BLaER1 (cell line): Measurements from ENCODE around the gene RAB43.
"Not testable (repeated sequence)": the region's sequence is repeated elsewhere in the genome, so short reads cannot be mapped to it uniquely, and the experiment has no call there.

ENCODE experiments used
- H3K27ac ChIP-seq: shearing (Covaris generic); formaldehyde crosslinking; 2 replicates; pipeline ENCODE4 v1.8.1; 2022
- H3K27me3 ChIP-seq: shearing (Covaris generic); formaldehyde crosslinking; 2 replicates; pipeline ENCODE4 v1.8.1; 2022
- H3K36me3 ChIP-seq: shearing (Covaris generic); formaldehyde crosslinking; 2 replicates; pipeline ENCODE4 v1.8.1; 2022
- H3K4me1 ChIP-seq: shearing (Covaris generic); formaldehyde crosslinking; 2 replicates; pipeline ENCODE4 v1.8.1; 2022
- H3K4me2 ChIP-seq: shearing (Covaris generic); formaldehyde crosslinking; 2 replicates; pipeline ENCODE4 v1.8.1; 2022
- H3K4me3 ChIP-seq: shearing (Covaris generic); formaldehyde crosslinking; 2 replicates; pipeline ENCODE4 v1.8.1; 2022
- H3K9ac ChIP-seq: shearing (Covaris generic); formaldehyde crosslinking; 2 replicates; pipeline ENCODE4 v1.8.1; 2022
- H3K9me3 ChIP-seq: shearing (Covaris generic); formaldehyde crosslinking; 2 replicates; pipeline ENCODE4 v1.8.1; 2022
- H4K20me1 ChIP-seq: shearing (Covaris generic); formaldehyde crosslinking; 2 replicates; pipeline ENCODE4 v1.8.1; 2022
- Cebpa-rat ChIP-seq: shearing (Covaris generic); IDR thresholded peaks from 2 replicates; pipeline ENCODE4 v1.8.1; 2022

RAB43 gene

DNA sequence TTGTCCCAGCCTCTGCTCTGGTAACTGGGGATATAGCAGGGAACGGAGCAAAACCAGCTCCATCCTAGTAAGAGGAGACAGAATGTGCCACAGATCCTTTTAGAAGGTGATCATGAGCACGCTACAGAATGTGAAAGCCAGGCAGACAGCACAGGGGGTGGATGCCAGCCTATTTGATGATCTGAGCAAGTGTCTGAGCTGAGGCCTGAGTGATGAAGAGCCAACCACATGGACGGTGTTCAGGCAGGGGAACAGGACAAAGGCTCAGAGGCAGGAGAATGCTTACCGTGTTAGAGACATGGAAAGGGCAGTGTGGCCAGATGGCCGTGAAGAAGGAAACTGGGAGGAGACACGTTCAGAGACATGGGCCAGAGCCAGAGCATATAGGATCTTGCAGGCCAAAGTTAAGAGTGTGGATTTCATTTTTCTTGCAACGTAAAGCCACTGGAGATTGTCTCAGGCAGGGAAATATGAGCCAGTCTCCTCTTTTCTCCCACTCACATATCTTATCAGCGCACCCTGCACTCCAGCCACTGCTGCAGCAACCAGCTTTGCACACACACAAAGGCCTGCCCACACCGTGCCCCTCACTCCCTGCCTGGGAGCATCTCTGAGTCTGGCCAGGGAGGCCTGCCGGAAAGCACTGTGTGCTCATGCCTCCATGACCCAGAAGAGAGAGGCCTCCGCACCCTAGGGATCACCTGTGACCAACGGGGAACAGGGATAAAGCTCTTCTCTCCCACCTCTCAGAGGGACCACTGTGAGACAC, 20.1 kb downstream of the RAB43 start:
- no peak overlapping the region for H3K4me3 ChIP-seq
- TF ChIP-seq Cebpa-rat, result no peak
- H4K20me1 ChIP-seq, result peaks cover 80% of the 10 kb centered on the region
- H3K9ac ChIP-seq, result no peak overlapping the region
- no peaks in the 10 kb centered on the region for H3K27me3 ChIP-seq
- peaks cover 86% of the 10 kb centered on the region for H3K36me3 ChIP-seq
- no peak overlapping the region for H3K27ac ChIP-seq
- H3K4me2 ChIP-seq, result no peak overlapping the region
- H3K9me3 ChIP-seq, result peaks cover 15% of the 10 kb centered on the region; the same call in 1 of the 2 replicates
- 0 out of 2 replicates have a peak, but pooled peaks cover 8% of the 10 kb centered on the region for H3K4me1 ChIP-seq

DNA sequence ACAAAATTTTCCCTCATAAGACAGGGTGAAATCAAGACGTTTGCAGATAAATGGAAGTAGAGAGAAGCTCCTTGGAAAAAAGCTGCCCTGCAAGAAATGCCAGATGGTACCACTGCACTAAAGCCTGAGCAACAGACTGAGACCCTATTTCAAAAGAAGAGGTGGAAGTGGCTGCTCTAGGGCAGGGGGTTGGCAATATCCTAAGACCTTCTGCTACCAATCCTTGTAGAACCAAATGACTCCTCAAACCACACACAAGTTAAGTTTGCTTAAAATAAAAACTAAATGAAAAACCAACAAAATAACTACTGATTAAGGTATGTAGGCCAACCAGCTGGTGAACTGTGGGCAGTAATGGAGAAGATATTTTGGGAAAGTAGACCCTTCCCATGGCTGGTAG, 21.3 kb downstream of the RAB43 start:
- no peak overlapping the region for H3K9ac ChIP-seq
- no peak overlapping the region for H3K4me3 ChIP-seq
- H3K4me2 ChIP-seq, result no peak overlapping the region
- peaks cover 5% of the 10 kb centered on the region; the same call in 1 of the 2 replicates for H3K4me1 ChIP-seq
- H3K27me3 ChIP-seq, result no peaks in the 10 kb centered on the region
- peaks cover 15% of the 10 kb centered on the region; the same call in 1 of the 2 replicates for H3K9me3 ChIP-seq
- TF ChIP-seq Cebpa-rat, result no peak
- no peak overlapping the region for H3K27ac ChIP-seq
- peaks cover 87% of the 10 kb centered on the region for H3K36me3 ChIP-seq
- H4K20me1 ChIP-seq, result peaks cover 79% of the 10 kb centered on the region

DNA sequence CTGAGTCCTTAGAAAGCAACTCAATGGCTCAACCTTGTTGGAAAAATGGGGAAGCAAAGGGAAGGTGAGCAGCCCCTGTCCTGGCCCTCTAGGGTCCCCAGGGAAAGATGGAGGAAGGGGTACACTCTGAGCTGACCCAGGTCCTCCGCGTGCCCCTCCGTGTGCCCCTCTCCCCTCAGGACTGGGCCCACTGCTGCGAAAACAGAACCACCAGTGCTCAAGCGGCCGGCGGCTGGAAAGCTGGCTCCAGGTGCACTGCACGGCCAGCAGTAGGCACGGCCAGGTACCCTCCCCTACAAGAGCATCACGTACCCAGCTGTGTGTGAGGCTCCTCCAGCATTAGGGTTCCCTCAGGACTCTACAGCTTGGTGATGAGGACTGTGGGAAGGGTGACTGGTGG, 26.3 kb downstream of the RAB43 start:
- Histone ChIP-seq H3K9ac (no peak overlapping the region), H3K4me2 (no peak overlapping the region), H4K20me1 (peaks cover 51% of the 10 kb centered on the region), H3K4me3 (no peak overlapping the region), H3K4me1 (peaks cover 16% of the 10 kb centered on the region), H3K9me3 (peaks cover 15% of the 10 kb centered on the region; the same call in 1 of the 2 replicates), H3K27me3 (no peaks in the 10 kb centered on the region), H3K27ac (no peak overlapping the region), H3K36me3 (peaks cover 88% of the 10 kb centered on the region)
- TF ChIP-seq Cebpa-rat, result no peak

DNA sequence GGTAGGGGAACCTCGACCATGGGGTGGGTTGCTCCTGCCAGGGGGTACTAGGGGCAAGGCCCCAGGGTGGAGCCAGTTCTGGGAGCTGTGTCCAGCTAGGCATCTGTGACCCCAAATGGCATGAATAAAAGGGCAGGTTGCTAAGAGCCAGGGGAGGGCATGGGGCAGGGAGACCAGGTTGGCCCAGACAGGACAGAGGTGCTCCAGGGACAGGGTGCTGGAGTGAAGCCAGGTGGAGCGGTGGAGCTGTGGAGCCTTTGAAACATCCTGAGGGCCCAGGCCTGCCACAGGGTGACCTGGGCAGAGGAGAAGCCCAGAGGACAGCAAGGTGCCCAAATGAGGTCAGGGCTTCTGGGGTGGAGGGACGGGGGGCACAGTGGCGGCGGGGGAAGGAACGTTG, 33.3 kb downstream of the RAB43 start:
- Histone ChIP-seq H3K36me3 (peaks cover 29% of the 10 kb centered on the region), H3K4me1 (peaks cover 28% of the 10 kb centered on the region)
- H3K4me3 ChIP-seq, H3K27me3 ChIP-seq, H3K4me2 ChIP-seq, H3K9me3 ChIP-seq, H3K27ac ChIP-seq, H3K9ac ChIP-seq, H4K20me1 ChIP-seq: not testable (repeated sequence)

DNA sequence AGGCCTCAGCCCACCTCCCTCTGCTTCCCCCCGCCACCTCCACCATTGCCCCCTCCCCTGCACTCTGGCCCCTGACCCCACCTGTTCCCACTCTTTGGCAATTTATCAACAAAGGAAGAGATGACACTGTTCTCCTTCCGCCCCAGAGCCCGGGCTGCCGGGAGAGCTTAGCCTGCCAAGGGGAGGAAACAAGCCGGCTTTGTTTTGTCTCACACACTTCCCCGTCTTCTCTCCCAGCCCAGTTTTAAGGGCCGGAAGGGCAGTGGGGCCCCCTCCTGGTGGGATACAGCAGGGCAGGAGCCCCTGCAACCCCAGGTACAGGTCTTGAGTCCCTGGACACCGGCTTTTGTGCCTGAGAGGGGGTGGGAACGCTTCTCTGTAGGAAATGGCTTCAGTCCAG, 33.7 kb downstream of the RAB43 start:
- not testable (repeated sequence) for H4K20me1 ChIP-seq, H3K27me3 ChIP-seq, H3K4me2 ChIP-seq, H3K4me3 ChIP-seq, H3K9ac ChIP-seq, H3K27ac ChIP-seq, H3K9me3 ChIP-seq
- peaks cover 28% of the 10 kb centered on the region for H3K4me1 ChIP-seq
- H3K36me3 ChIP-seq, result peaks cover 25% of the 10 kb centered on the region

DNA sequence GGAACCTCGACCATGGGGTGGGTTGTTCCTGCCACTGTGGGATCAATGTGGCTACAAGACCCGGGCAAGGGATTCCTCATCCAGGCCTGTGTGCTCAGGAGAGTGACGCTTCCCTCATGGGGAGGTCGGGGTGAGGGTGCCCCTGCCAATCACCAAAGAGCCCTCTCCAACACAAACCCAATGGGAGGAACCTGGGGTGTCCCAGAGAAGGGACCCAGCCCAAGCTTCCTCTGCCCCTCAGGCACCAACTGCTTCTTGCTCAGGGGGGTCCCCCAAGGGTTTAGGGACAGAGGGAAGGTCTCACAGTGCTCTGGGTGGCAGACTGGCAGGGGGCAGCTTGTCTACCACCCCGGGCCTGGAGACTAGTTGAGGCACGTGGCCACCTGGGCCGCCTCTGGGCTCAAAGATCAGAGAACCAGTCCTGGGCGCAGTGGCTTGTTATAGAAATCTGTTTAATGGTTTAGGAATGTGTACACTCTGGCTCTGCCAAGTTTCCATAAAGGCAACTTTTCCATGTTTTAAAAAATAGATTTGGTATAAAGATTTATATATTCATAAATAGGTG, 34.4 kb downstream of the RAB43 start:
- peaks cover 19% of the 10 kb centered on the region for H3K36me3 ChIP-seq

DNA sequence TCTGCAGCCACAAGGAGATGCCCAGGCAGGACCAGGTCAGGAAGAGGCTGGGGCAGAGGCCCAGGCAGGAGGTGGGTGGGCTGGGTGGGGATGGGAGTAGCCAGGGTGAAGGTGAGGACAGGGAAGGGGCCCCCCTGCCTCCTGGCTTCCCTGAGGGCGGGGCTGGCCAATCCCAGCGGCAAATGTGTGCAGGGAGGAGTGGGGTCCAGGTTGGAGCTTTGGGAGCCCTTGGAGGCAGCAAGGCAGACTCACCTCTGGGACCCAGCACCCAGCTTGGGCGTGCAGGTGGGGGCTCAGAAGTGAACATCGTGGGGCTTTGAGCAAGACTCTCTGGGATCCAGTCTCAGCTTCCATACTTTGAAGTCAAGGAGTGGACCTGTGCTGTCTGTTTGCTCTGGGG, 35.8 kb downstream of the RAB43 start:
- H3K36me3 ChIP-seq, result peaks cover 9% of the 10 kb centered on the region; the same call in 1 of the 2 replicates
- TF ChIP-seq Cebpa-rat, result no peak

More for the DNA sequence above, 34.4 kb downstream of the RAB43 start:
- Histone ChIP-seq H3K4me2 (no peak overlapping the region), H3K27ac (peak overlapping the region; percentile 59; the same call in 1 of the 2 replicates), H4K20me1 (no peaks in the 10 kb centered on the region), H3K27me3 (no peaks in the 10 kb centered on the region), H3K4me3 (no peak overlapping the region), H3K4me1 (peaks cover 28% of the 10 kb centered on the region), H3K9me3 (no peaks in the 10 kb centered on the region), H3K9ac (0 out of 2 replicates have a peak overlapping the region, but pooled peaks have one; percentile 19)
- no peak for TF ChIP-seq Cebpa-rat

DNA sequence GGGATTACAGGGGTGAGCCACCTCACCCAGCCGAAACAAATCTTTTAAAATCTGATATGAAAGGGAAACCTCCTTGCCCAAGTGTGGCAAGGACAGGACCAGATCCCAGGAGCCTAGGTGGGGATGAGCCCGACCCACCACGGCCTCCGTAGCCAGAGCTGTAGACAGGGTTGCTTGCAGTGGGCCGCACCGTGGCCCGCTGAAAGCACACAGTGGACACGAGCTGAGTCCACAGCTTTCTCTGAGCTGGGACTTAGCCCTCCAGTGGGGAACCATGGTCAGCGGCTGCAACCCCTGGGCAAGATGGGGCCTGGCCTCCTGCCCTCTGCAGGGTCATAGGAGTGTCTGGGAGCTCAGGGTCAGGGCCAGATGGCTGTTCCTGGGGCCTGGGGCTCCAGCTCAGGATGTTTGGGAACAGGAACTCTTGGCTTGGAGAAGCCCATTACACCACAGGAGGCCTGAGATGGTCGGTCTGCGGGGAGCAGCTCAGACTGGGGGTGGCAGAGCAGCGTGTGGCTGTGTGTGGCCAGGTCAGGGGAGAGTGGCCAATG, 36.4 kb downstream of the RAB43 start:
- no peak overlapping the region for H3K9ac ChIP-seq
- no peak for TF ChIP-seq Cebpa-rat

More for the DNA sequence above, 35.8 kb downstream of the RAB43 start:
- H4K20me1 ChIP-seq, result no peaks in the 10 kb centered on the region
- H3K9ac ChIP-seq, result 0 out of 2 replicates have a peak overlapping the region, but pooled peaks have one; percentile 15
- no peaks in the 10 kb centered on the region for H3K9me3 ChIP-seq
- 0 out of 2 replicates have a peak overlapping the region, but pooled peaks have one; percentile 59 for H3K27ac ChIP-seq
- no peaks in the 10 kb centered on the region for H3K27me3 ChIP-seq
- H3K4me3 ChIP-seq, result no peak overlapping the region
- no peak overlapping the region for H3K4me2 ChIP-seq
- peaks cover 17% of the 10 kb centered on the region for H3K4me1 ChIP-seq

DNA sequence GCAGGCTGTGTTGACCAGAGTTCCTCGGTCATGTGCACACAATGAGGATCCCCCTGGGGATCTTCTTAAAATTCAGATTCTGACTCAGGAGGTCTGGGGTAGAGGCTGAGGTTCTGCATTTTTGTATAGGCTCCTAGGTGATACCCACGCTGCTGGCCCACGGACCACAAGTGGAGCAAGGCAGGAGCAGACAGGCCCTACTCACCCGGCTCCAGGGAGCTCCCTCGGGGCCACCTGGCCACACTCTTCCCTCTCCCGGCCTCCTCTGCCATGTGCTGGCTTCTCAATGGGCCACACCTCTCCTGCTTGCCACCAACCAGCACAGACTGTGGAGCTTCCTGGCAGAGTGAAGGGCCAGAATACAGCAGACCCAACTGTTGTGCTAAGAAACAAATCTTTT, 37.1 kb downstream of the RAB43 start:
- Histone ChIP-seq H3K4me2 (no peak overlapping the region), H3K27ac (no peak overlapping the region), H3K36me3 (peaks cover 9% of the 10 kb centered on the region; the same call in 1 of the 2 replicates), H3K9me3 (no peaks in the 10 kb centered on the region), H3K4me1 (peaks cover 17% of the 10 kb centered on the region), H3K4me3 (no peak overlapping the region), H3K9ac (no peak overlapping the region), H3K27me3 (no peaks in the 10 kb centered on the region), H4K20me1 (no peaks in the 10 kb centered on the region)
- TF ChIP-seq Cebpa-rat, result no peak

More for the DNA sequence above, 36.4 kb downstream of the RAB43 start:
- H3K36me3 ChIP-seq, result peaks cover 9% of the 10 kb centered on the region; the same call in 1 of the 2 replicates
- H3K27me3 ChIP-seq, result no peaks in the 10 kb centered on the region
- no peaks in the 10 kb centered on the region for H3K9me3 ChIP-seq
- no peak overlapping the region for H3K4me2 ChIP-seq
- H3K4me3 ChIP-seq, result no peak overlapping the region
- H3K4me1 ChIP-seq, result peaks cover 17% of the 10 kb centered on the region
- no peak overlapping the region for H3K27ac ChIP-seq
- no peaks in the 10 kb centered on the region for H4K20me1 ChIP-seq

DNA sequence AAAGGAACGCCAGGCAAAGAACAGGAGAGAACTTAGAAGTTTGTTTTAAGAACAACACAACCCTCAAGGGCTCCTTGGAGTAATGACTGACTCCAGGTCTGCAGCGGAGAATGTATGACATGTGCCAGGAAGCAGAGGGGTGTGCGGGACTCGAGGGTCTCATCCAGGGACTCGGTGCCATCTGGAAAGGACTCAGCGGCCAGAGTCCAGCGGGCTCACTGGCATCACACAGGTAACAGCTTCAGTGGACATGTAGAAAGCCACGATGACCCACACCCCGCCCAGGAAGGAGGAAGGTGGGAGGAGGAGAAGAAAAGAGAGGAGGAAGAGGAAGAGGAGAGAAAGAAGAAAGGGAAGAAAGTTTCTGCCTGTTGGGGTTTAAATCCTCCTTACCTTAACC, 39.6 kb downstream of the RAB43 start:
- H3K4me2 ChIP-seq, result no peak overlapping the region

More for the DNA sequence above, 39.6 kb downstream of the RAB43 start:
- H3K27me3 ChIP-seq, result no peaks in the 10 kb centered on the region
- H3K27ac ChIP-seq, result peak overlapping the region; percentile 44; the same call in 1 of the 2 replicates
- H3K9ac ChIP-seq, result no peak overlapping the region
- peaks cover 6% of the 10 kb centered on the region; the same call in 1 of the 2 replicates for H3K36me3 ChIP-seq
- TF ChIP-seq Cebpa-rat, result no peak
- no peaks in the 10 kb centered on the region for H4K20me1 ChIP-seq
- H3K4me1 ChIP-seq, result peaks cover 17% of the 10 kb centered on the region
- no peaks in the 10 kb centered on the region for H3K9me3 ChIP-seq
- no peak overlapping the region for H3K4me3 ChIP-seq
